Peyer's patch (tissue), 4 donors: ENCODE data around the gene LGMN.

Experiments used
- POLR2A ChIP-seq, 2 donors: fragments of 450-650 bp; IDR thresholded peaks; one replicate each; pipeline ENCODE4 v1.5.1; 2017; ENCODE audit warnings: antibody characterized with exemption in 2 of 2, mild to moderate bottlenecking in 2 of 2, moderate library complexity in 2 of 2
- TF ChIP-seq, protein P1 (sequence below), 6 experiments: fragments of 450-650 bp in 4 of 6; fragments of 200-600 bp in 2 of 6; sonication (generic) in 1 of 6; IDR thresholded peaks; one replicate each; pipeline ENCODE4 v1.5.1; 2017 to 2019; ENCODE audit warnings: antibody characterized with exemption in 6 of 6, mild to moderate bottlenecking in 3 of 6, moderate library complexity in 1 of 6

DNA sequence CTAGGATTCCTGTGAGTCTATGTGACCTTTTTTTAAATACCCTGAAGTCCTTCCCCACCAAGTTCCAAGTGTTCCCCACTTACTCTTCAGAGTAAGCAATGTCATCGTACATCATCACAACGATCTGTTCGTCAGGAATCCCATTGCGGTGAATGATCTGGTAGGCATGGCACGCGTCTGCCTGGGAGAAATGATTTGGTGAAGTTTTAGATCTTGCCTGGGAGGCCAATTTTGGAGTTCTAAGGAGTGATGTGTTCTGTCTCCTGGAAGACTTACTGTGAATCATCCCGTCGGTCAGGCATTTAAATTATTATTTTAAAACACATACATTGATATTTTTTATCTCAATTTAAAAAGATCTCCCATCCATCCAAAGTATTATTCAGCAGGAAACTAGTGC, 29.8 kb downstream of the LGMN start:
- TF ChIP-seq, protein P1, sequence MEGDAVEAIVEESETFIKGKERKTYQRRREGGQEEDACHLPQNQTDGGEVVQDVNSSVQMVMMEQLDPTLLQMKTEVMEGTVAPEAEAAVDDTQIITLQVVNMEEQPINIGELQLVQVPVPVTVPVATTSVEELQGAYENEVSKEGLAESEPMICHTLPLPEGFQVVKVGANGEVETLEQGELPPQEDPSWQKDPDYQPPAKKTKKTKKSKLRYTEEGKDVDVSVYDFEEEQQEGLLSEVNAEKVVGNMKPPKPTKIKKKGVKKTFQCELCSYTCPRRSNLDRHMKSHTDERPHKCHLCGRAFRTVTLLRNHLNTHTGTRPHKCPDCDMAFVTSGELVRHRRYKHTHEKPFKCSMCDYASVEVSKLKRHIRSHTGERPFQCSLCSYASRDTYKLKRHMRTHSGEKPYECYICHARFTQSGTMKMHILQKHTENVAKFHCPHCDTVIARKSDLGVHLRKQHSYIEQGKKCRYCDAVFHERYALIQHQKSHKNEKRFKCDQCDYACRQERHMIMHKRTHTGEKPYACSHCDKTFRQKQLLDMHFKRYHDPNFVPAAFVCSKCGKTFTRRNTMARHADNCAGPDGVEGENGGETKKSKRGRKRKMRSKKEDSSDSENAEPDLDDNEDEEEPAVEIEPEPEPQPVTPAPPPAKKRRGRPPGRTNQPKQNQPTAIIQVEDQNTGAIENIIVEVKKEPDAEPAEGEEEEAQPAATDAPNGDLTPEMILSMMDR (IDR thresholded peaks at IDR 0.05): no peak
- no peak for TF ChIP-seq POLR2A (IDR thresholded peaks at IDR 0.05)
